Measurements from ENCODE around the gene ALDH2.
"Not testable (repeated sequence)": the region's sequence is repeated elsewhere in the genome, so short reads cannot be mapped to it uniquely, and the experiment has no call there.

ALDH2 gene

GRCh38 chr12:111825509-111825908 lies 58.8 kb downstream of the ALDH2 start:
- no peak for FAIRE-seq

GRCh38 chr12:111826316-111826715 lies 59.6 kb downstream of the ALDH2 start:
- DNase-seq (ENCODE audit: low spot score): no peak
- FAIRE-seq: no peak

More at GRCh38 chr12:111825509-111825908, 58.8 kb downstream of the ALDH2 start:
- no peak for DNase-seq (ENCODE audit: low spot score)

- no peak for FAIRE-seq
- DNase-seq (ENCODE audit: low spot score): no peak
Observed at GRCh38 chr12:111826992-111827391, 60.3 kb downstream of the ALDH2 start.

DNA sequence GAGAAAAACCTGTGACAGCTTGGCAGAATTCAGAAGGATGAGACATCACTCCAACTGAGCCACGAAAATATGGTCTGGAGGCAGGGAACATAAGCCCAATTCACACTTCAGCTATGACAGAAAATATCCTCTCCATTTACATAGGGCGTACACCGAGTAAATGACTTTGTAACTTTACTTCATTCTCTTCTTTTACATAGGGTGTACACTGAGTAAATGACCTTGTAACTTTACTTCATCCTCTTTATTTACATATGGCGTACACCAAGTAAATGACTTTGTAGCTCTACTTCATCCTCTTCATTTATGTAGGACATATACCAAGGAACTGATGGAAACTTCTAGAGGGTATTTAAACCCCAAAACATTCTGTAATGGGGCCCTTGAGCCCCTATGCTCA lies 61.2 kb downstream of the ALDH2 start:
- DNase-seq (ENCODE audit: low spot score): no peak
- FAIRE-seq: no peak

GRCh38 chr12:111828338-111828979 lies 61.7 kb downstream of the ALDH2 start:
- no peak for DNase-seq (ENCODE audit: low spot score)
- no peak for FAIRE-seq

DNA sequence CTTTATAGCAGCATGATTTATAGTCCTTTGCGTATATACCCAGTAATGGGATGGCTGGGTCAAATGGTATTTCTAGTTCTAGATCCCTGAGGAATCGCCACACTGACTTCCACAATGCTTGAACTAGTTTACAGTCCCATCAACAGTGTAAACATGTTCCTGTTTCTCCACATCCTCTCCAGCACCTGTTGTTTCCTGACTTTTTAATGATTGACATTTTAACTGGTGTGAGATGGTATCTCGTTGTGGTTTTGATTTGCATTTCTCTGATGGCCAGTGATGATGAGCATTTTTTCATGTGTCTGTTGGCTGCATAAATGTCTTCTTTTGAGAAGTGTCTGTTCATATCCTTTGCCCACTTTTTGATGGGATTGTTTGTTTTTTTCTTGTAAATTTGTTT lies 62.9 kb downstream of the ALDH2 start:
- DNase-seq (ENCODE audit: low spot score); FAIRE-seq: not testable (repeated sequence)

- FAIRE-seq; DNase-seq (ENCODE audit: low spot score): not testable (repeated sequence)
Observed at GRCh38 chr12:111834740-111835386, 68.1 kb downstream of the ALDH2 start.

GRCh38 chr12:111835531-111836181 lies 68.9 kb downstream of the ALDH2 start:
- DNase-seq (ENCODE audit: low spot score); FAIRE-seq: not testable (repeated sequence)

DNA sequence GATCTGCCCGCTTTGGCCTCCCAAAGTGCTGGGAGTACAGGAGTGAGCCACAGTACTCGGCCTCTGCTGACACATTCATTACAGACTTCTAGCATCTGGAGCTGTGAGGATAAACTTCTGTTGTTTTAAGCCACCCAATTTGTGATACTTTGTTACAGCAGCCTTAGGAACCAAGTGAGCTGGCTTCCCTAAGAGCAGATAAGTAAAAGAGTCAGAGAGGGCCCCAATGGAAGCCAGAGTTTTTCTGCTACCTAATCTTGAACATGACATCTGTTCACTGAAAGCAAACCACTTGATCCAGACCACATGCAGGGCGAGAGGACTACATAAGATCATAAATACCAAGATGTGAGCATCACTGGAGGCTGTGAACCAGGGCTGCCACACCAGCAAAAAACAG lies 71.6 kb downstream of the ALDH2 start:
- DNase-seq (ENCODE audit: low spot score) (no peak), FAIRE-seq (no peak)

GRCh38 chr12:111840807-111841206 lies 74.1 kb downstream of the ALDH2 start:
- no peak for FAIRE-seq
- DNase-seq (ENCODE audit: low spot score): no peak

DNA sequence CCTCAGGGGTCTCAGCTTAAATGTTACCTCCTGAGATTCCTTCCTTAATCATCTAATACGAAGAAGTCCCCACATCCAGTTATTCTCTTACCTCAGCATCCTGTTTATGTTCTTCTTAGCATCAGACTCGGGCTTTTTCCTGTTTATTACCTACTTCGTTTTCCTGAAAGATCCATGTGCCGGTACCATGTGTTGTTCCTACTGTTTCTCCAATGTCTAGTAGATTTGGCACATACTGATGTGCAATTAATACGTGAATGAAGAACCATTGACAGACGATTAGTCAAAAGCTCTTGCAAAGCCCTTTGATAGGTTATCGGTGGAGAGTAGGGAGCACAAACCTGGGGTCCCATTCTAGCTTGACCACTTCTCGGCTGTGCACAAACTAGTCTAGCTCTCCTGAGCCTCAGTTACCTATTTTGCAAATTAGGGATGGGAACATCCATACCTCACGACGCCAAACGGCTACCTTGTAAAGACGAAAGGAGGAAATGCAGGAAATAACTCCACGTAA lies 74.6 kb downstream of the ALDH2 start:
- no peak for FAIRE-seq
- DNase-seq (ENCODE audit: low spot score): no peak

DNA sequence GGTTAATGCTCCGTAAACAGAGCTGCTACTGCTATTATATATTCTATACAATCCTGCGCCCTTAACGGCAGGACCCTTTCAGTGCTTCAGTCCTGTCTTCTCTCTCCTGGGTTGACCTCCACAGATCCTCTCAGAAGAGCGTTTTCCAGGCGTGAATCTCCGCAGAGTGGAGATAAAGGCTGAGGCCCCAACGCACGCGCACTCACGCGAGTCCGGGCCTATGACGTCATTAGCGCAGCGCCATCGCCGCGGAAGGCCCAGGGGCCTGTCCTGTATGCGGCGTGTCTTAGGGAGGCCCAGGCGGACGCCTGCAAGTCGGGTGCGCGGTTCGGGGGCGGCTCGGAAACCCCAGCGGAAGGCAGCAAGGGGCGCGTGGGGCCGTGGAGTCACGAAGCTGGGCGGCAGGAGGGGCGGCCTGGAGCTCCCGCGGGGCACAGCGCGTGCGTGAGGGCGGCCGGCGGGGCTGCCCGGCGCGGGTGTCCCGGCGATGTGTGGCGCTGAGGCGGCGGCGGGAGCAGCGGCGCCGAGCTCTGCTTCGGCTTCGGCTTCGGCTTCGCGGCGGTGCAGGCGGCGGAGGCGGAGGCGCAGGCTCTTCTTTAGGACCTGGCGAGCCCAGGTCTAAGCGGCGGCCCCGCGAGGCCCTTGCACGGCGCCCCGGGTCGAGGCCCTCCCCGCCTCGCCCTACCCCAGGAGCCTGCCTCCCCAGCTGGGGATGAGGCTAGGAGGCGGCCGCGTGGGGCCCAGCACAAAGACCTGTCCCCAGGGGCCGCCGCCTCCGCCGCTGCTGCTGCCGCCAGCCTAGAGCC lies 75.2 kb downstream of the ALDH2 start, which contains the start of gene MAPKAPK5:
MAPKAPK5 (plus strand) TSS at position 479 of the 806 bp plus-strand sequence. CDS start 506 bp downstream, outside the sequence.
- DNase-seq (ENCODE audit: low spot score) (peak; percentile 95), FAIRE-seq (peak; percentile 9)

DNA sequence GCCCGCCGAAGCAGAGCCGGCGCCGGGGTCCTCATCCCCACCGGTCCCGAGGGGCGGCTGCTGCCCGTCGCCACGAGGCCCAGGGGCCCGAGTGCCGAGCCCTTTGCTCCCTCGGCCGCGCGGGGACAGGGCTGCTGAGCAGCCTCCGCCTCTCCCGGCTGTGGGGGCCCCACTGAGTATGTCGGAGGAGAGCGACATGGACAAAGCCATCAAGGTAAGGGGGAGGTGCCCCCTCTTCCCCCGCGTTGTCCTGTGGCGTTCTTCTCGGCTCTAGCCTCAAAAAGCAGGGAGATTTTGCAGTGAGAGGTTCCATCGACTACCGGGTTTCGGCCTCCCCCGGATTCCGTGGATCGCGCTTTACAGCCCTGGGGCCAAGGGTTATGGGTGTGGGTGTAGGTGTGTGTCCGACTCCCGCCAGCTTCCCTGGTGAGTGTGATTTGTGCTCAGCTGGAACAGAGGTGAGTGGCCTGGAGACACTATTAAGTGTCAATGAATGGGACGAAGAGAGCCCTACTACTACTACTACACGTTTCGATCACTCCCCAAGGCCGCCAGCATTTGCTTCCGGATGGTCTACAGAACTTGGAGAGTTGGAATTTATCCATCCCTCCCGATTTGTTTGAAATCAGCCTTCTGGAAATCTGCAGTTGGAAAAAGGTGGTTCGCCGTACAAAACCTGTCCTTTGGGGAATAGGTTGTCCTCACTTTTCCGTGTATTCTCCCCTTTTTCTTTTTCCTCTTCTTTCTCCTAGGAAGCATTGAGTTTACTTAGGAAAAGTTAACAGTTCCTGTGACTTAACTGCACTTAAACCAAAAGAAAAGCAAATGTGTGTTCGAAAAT lies 76.0 kb downstream of the ALDH2 start:
- FAIRE-seq (no peak), DNase-seq (ENCODE audit: low spot score) (peak; percentile 21)

DNA sequence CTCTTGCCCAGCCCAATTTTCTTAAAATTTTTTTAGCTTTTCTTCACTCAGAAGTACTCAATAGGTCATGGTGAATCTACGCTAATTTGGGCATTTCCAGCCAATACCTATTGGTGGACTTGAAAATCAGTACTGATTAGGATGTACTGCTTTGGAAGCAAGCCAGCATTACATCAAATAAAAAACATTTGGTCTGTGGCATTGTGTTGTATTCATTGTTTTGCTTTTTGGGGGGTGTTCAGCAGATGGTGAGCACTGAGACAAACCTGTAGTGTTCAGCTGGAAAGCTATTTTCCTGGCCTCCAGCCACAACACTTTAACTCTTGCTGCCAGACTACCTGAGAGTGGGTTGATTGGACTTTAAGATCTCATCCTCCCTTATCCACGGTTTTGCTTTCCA lies 79.3 kb downstream of the ALDH2 start:
- DNase-seq (ENCODE audit: low spot score) (no peak), FAIRE-seq (no peak)

DNA sequence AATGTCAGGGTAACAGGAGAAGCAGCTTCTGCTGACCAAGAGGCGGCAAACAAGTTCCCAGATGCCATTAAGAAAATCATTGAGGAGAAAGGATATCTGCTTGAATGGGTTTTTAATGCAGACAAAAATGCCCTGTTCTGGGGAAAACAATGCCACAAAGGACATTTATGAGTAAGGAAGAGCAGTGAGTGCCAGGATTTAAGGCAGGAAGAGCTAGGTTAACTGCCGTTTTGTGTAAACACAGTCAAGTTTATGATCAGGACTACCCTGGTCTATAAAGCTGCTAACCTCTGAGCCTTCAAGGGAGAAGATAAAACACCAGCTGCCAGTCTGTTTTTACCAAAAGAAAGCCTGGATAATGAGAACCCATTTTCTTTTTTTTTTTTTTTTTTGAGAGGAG lies 83.8 kb downstream of the ALDH2 start:
- FAIRE-seq (no peak), DNase-seq (ENCODE audit: low spot score) (no peak)

GRCh38 chr12:111858186-111858585 lies 91.5 kb downstream of the ALDH2 start:
- FAIRE-seq (no peak), DNase-seq (ENCODE audit: low spot score) (no peak)

DNA sequence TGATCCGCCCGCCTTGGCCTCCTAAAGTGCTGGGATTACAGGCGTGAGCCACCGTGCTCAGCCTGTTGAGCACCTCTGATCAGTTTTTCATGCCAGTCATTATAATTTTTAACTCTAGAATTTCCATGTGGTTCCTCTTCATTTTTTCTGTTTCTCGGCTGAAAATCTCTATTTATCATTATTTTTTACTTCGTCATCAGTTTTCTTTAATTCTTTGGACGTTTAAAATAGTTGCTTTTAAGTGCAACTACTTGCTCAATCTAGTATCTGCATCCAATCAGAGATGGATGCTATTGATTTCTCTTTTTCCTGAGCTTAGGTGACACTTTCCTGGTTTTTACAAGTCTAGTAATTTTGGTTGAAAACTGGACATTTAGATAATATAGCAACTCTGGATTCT lies 92.0 kb downstream of the ALDH2 start:
- FAIRE-seq (no peak), DNase-seq (ENCODE audit: low spot score) (no peak)

DNA sequence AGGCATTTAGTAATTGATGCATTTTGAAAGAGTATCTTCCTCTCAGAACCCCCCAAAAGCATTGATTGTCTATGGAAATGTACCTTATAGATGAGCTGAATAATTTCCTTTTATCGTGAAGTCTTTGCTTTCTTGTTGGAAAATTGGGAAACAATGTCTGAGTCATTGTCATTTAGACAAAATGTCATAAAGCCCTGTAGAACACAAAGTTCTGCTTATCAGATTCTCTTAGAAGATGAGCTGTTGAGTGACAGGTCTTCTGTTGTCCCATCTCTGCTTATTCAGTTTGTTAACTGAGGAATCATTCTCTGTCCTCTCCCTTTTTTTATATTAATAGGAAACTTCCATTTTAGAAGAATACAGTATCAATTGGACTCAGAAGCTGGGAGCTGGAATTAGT lies 98.2 kb downstream of the ALDH2 start:
- FAIRE-seq: no peak

More for the DNA sequence above, 98.2 kb downstream of the ALDH2 start:
- no peak for DNase-seq (ENCODE audit: low spot score)

Data from urothelium cell line (cell line).